HepG2 (cell line): ENCODE measurements around the gene TMOD2. TPM values are rescaled to one million over a fixed set of nuclear protein-coding genes. Genes with fewer than 3 reads are reported as not detected.

Experiments used
- DNMT3B ChIP-seq: conservative IDR thresholded peaks from 2 replicates; pipeline ENCODE4 v1.6.1; 2016; ENCODE audit warnings: missing biosample characterization, control low read depth
- HOXA5 ChIP-seq: sonication (generic); formaldehyde crosslinking; IDR thresholded peaks from 2 replicates; pipeline ENCODE4 v1.4.0; 2020; ENCODE audit warnings: missing genetic modification reagents
- KDM1A ChIP-seq: IDR thresholded peaks from 2 replicates; pipeline ENCODE4 v1.6.1; 2016; ENCODE audit warnings: missing compliant biosample characterization
- KDM5A ChIP-seq: fragments of 200-600 bp; sonication (generic); IDR thresholded peaks from 2 replicates; pipeline ENCODE4 v1.7.0; 2018; ENCODE audit warnings: antibody characterized with exemption, mild to moderate bottlenecking, low read length, borderline replicate concordance
- KLF6 ChIP-seq: IDR thresholded peaks from 2 replicates; pipeline ENCODE4 v1.8.0; 2016; ENCODE audit warnings: missing biosample characterization, missing genetic modification reagents
- MEIS2 ChIP-seq: sonication (generic); formaldehyde crosslinking; IDR thresholded peaks from 2 replicates; pipeline ENCODE4 v1.9.0; 2021; ENCODE audit warnings: mild to moderate bottlenecking, missing genetic modification reagents
- RFX3 ChIP-seq: IDR thresholded peaks from 2 replicates; pipeline ENCODE4 v1.6.1; 2016; ENCODE audit warnings: missing biosample characterization, missing genetic modification reagents
- SAP130 ChIP-seq: IDR thresholded peaks from 2 replicates; pipeline ENCODE4 v1.6.1; 2016; ENCODE audit warnings: low read depth
- SP5 ChIP-seq: IDR thresholded peaks from 2 replicates; pipeline ENCODE4 v1.6.1; 2016; ENCODE audit warnings: low read depth, borderline replicate concordance
- STAG1 ChIP-seq: sonication (generic); formaldehyde crosslinking; IDR thresholded peaks from 2 replicates; pipeline ENCODE4 v1.4.0; 2020; ENCODE audit warnings: missing genetic modification reagents
- ZFX ChIP-seq: sonication (generic); formaldehyde crosslinking; IDR thresholded peaks from 2 replicates; pipeline ENCODE4 v1.4.0; 2020; ENCODE audit warnings: mild to moderate bottlenecking, low read depth, missing genetic modification reagents, moderate library complexity
- ZNF138 ChIP-seq: sonication (generic); formaldehyde crosslinking; IDR thresholded peaks from 2 replicates; pipeline ENCODE4 v1.5.0; 2020; ENCODE audit warnings: mild to moderate bottlenecking, low read depth, missing genetic modification reagents
- ZNF180 ChIP-seq: sonication (generic); formaldehyde crosslinking; IDR thresholded peaks from 2 replicates; pipeline ENCODE4 v1.4.0; 2020; ENCODE audit warnings: low read depth, missing genetic modification reagents, borderline replicate concordance
- ZNF225 ChIP-seq: sonication (generic); formaldehyde crosslinking; IDR thresholded peaks from 2 replicates; pipeline ENCODE4 v1.4.0; 2020; ENCODE audit warnings: mild to moderate bottlenecking, missing genetic modification reagents
- ZNF235 ChIP-seq: sonication (generic); formaldehyde crosslinking; IDR thresholded peaks from 2 replicates; pipeline ENCODE4 v1.8.1; 2023; ENCODE audit warnings: mild to moderate bottlenecking, missing genetic modification reagents, borderline replicate concordance
- ZNF253 ChIP-seq: sonication (generic); formaldehyde crosslinking; IDR thresholded peaks from 2 replicates; pipeline ENCODE4 v1.8.0; 2022; ENCODE audit warnings: mild to moderate bottlenecking, missing genetic modification reagents, borderline replicate concordance
- ZNF260 ChIP-seq: sonication (generic); formaldehyde crosslinking; IDR thresholded peaks from 2 replicates; pipeline ENCODE4 v1.4.0; 2020; ENCODE audit warnings: missing genetic modification reagents, low read depth, mild to moderate bottlenecking, borderline replicate concordance
- ZNF263 ChIP-seq: sonication (generic); formaldehyde crosslinking; IDR thresholded peaks from 2 replicates; pipeline ENCODE4 v1.4.0; 2020; ENCODE audit warnings: missing genetic modification reagents
- polyA plus RNA-seq, 8 experiments: library from polyadenylated mRNA; depleted of rRNA in 3 of 8; stranded (reverse) in 7 of 8; unstranded in 1 of 8; fragments of >200 nt; fragmentation: Illumina TruSeq in 4 of 8; extraction: Trizol in 4 of 8; gene quantifications; 2 replicates each; pipeline versions ENCODE4 v1.2.1 to v1.2.3, GENCODE V29; 2011 to 2016; ENCODE audit warnings: low read depth in 4 of 8, missing spikeins in 1 of 8, mixed read lengths in 1 of 8; ENCODE audit not compliant: insufficient read depth in 1 of 8
- total RNA-seq, 5 experiments: library from RNA; depleted of rRNA; stranded (reverse); fragments of >200 nt; fragmentation: Illumina TruSeq; extraction: Trizol; gene quantifications; 2 replicates each; pipeline ENCODE4 v1.2.3, GENCODE V29; 2016; ENCODE audit warnings: low read depth in 1 of 5
- TF ChIP-seq, protein P1 (sequence below): sonication (generic); formaldehyde crosslinking; IDR thresholded peaks from 2 replicates; pipeline ENCODE4 v1.4.0; 2020; ENCODE audit warnings: missing genetic modification reagents
- TF ChIP-seq, protein P2 (sequence below): sonication (generic); formaldehyde crosslinking; IDR thresholded peaks from 2 replicates; pipeline ENCODE4 v1.4.0; 2020; ENCODE audit warnings: missing genetic modification reagents
- TF ChIP-seq, protein P3 (sequence below): sonication (generic); formaldehyde crosslinking; IDR thresholded peaks from 2 replicates; pipeline ENCODE4 v1.4.0; 2020; ENCODE audit warnings: mild to moderate bottlenecking, missing genetic modification reagents
- TF ChIP-seq, protein P4 (sequence below): sonication (generic); formaldehyde crosslinking; conservative IDR thresholded peaks from 2 replicates; pipeline ENCODE4 v1.8.0; 2022; ENCODE audit warnings: low read depth, missing genetic modification reagents
- TF ChIP-seq, protein P5 (sequence below): sonication (generic); formaldehyde crosslinking; IDR thresholded peaks from 2 replicates; pipeline ENCODE4 v1.4.0; 2020; ENCODE audit warnings: mild to moderate bottlenecking, missing genetic modification reagents

The TMOD2 gene
- total and polyA plus RNA-seq, 2 of the 13 experiments (the other 11 are each of a cell fraction or from before 2014, with no cell fraction given), result 0.01 to 0.02 TPM

DNA sequence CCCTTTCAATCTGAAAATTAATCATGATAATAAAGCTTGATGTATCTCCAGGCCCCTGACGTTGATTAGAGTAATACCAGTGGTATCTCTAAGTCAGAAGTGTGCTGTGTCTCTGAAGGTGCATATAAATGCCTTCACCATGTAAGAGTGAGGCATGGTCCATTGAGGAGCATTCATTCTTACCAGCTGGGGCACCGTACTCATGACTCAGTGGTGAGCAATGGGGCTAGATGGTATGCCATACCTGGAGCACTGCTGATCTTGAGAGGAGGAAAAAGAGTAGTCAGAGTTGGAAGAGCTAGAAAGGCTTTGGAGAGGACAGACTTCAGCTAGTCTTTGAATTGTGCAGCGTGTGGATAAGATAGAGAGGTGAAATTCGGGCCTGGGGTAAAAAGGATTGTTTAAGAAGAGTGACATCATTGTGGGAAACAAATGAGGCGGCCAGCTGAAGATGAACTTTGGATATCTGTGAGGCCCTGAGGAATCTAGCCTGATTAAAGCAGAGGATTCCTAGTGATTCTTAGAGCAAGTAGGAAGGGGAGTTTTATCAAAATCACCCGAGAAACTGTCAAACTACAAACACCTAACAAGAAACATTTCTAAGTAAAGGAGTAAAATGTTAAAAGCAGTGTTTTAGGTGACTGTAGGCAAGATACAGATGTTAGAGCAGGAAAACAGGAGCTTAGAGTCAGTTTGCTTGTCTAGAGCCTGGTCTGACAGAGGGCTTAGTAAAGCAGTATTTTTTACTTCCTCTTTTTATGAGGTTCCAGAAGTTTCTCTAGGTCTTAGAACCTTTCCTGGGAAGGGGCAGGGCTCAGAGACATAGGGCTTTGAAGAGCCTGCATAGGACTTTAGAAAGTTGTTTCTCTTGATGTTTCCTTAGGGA lies 91.7 kb downstream of the TMOD2 start (continued):
- TF ChIP-seq, protein P1, sequence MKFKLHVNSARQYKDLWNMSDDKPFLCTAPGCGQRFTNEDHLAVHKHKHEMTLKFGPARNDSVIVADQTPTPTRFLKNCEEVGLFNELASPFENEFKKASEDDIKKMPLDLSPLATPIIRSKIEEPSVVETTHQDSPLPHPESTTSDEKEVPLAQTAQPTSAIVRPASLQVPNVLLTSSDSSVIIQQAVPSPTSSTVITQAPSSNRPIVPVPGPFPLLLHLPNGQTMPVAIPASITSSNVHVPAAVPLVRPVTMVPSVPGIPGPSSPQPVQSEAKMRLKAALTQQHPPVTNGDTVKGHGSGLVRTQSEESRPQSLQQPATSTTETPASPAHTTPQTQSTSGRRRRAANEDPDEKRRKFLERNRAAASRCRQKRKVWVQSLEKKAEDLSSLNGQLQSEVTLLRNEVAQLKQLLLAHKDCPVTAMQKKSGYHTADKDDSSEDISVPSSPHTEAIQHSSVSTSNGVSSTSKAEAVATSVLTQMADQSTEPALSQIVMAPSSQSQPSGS (CRISPR knock-in tag), result peak; percentile 93
- TF ChIP-seq, protein P2, sequence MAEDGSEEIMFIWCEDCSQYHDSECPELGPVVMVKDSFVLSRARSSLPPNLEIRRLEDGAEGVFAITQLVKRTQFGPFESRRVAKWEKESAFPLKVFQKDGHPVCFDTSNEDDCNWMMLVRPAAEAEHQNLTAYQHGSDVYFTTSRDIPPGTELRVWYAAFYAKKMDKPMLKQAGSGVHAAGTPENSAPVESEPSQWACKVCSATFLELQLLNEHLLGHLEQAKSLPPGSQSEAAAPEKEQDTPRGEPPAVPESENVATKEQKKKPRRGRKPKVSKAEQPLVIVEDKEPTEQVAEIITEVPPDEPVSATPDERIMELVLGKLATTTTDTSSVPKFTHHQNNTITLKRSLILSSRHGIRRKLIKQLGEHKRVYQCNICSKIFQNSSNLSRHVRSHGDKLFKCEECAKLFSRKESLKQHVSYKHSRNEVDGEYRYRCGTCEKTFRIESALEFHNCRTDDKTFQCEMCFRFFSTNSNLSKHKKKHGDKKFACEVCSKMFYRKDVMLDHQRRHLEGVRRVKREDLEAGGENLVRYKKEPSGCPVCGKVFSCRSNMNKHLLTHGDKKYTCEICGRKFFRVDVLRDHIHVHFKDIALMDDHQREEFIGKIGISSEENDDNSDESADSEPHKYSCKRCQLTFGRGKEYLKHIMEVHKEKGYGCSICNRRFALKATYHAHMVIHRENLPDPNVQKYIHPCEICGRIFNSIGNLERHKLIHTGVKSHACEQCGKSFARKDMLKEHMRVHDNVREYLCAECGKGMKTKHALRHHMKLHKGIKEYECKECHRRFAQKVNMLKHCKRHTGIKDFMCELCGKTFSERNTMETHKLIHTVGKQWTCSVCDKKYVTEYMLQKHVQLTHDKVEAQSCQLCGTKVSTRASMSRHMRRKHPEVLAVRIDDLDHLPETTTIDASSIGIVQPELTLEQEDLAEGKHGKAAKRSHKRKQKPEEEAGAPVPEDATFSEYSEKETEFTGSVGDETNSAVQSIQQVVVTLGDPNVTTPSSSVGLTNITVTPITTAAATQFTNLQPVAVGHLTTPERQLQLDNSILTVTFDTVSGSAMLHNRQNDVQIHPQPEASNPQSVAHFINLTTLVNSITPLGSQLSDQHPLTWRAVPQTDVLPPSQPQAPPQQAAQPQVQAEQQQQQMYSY (CRISPR knock-in tag), result no peak
- TF ChIP-seq ZNF225 (CRISPR knock-in tag) (no peak), KDM5A (no peak), DNMT3B (CRISPR knock-in tag) (no peak), ZNF263 (CRISPR knock-in tag) (peak; percentile 87), RFX3 (CRISPR knock-in tag) (no peak), ZNF260 (CRISPR knock-in tag) (no peak), ZNF138 (CRISPR knock-in tag) (no peak), ZFX (CRISPR knock-in tag) (no peak), ZNF180 (no peak), STAG1 (CRISPR knock-in tag) (no peak), ZNF253 (CRISPR knock-in tag) (no peak), ZNF235 (CRISPR knock-in tag) (no peak), SP5 (CRISPR knock-in tag) (no peak), SAP130 (peak; percentile 25; the same call in 1 of the 2 replicates), HOXA5 (no peak), KDM1A (CRISPR knock-in tag) (no peak), MEIS2 (CRISPR knock-in tag) (no peak), KLF6 (no peak)
- TF ChIP-seq, protein P3, sequence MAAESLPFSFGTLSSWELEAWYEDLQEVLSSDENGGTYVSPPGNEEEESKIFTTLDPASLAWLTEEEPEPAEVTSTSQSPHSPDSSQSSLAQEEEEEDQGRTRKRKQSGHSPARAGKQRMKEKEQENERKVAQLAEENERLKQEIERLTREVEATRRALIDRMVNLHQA (CRISPR knock-in tag), result no peak
- TF ChIP-seq, protein P4, sequence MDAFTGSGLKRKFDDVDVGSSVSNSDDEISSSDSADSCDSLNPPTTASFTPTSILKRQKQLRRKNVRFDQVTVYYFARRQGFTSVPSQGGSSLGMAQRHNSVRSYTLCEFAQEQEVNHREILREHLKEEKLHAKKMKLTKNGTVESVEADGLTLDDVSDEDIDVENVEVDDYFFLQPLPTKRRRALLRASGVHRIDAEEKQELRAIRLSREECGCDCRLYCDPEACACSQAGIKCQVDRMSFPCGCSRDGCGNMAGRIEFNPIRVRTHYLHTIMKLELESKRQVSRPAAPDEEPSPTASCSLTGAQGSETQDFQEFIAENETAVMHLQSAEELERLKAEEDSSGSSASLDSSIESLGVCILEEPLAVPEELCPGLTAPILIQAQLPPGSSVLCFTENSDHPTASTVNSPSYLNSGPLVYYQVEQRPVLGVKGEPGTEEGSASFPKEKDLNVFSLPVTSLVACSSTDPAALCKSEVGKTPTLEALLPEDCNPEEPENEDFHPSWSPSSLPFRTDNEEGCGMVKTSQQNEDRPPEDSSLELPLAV, result no peak
- TF ChIP-seq, protein P5, sequence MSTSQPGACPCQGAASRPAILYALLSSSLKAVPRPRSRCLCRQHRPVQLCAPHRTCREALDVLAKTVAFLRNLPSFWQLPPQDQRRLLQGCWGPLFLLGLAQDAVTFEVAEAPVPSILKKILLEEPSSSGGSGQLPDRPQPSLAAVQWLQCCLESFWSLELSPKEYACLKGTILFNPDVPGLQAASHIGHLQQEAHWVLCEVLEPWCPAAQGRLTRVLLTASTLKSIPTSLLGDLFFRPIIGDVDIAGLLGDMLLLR (CRISPR knock-in tag), result no peak
